ENCODE results near the gene EVL.

DNA sequence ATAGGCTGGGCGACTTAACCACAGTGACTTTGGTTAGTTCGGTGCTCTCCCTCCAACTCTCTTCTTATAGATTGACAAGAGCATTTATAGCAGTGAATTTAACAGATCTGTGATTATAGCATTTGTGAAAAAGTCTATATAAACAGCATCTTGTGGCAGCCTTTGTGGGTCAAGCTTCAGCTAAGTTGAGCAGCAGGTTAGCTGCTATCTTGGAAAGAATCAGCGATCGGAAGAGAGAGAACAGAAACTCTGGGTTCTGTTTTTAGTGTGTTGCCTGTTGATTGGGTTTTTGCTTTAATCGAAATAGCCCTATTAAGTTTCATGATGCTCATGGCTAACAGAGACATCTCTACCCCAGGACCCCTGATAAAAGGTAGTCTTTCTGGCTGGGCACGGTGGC is 20.2 kb downstream of the EVL start:
- TF ChIP-seq POLR2A (IDR thresholded peaks at IDR 0.05; ENCODE audit: extremely low read depth, insufficient read length) = no peak
- TF ChIP-seq, protein P1, sequence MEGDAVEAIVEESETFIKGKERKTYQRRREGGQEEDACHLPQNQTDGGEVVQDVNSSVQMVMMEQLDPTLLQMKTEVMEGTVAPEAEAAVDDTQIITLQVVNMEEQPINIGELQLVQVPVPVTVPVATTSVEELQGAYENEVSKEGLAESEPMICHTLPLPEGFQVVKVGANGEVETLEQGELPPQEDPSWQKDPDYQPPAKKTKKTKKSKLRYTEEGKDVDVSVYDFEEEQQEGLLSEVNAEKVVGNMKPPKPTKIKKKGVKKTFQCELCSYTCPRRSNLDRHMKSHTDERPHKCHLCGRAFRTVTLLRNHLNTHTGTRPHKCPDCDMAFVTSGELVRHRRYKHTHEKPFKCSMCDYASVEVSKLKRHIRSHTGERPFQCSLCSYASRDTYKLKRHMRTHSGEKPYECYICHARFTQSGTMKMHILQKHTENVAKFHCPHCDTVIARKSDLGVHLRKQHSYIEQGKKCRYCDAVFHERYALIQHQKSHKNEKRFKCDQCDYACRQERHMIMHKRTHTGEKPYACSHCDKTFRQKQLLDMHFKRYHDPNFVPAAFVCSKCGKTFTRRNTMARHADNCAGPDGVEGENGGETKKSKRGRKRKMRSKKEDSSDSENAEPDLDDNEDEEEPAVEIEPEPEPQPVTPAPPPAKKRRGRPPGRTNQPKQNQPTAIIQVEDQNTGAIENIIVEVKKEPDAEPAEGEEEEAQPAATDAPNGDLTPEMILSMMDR (IDR thresholded peaks at IDR 0.05; ENCODE audit: low read depth, low read length) = no peak
